Central memory CD8-positive, alpha-beta T cell (primary cell): ENCODE data around the gene HPS4.

Experiments
- ATAC-seq: fragments of 150-1000 bp; cut with Tn5 transposase; replicated peaks from 2 replicates; pipeline ENCODE4 v1.10.0; 2022; ENCODE audit warnings: mild to moderate bottlenecking, moderate FRiP score, moderate number of reproducible peaks; ENCODE audit not compliant: poor library complexity, severe bottlenecking; ENCODE audit errors: extremely low read depth
- DNase-seq, 2 donors: peaks; one replicate each; pipeline ENCODE4 v3.0.0; 2021; ENCODE audit warnings: low spot score in 2 of 2
- H3K27ac Mint-ChIP-seq: one replicate; pipeline ENCODE4 v1.8.0; 2022; ENCODE audit warnings: low read depth, mild to moderate bottlenecking, moderate library complexity, mixed read lengths
- H3K27me3 Mint-ChIP-seq: one replicate; pipeline ENCODE4 v1.8.0; 2022; ENCODE audit warnings: mixed read lengths
- H3K36me3 Mint-ChIP-seq: one replicate; pipeline ENCODE4 v1.8.0; 2022; ENCODE audit warnings: mild to moderate bottlenecking, moderate library complexity, mixed read lengths; ENCODE audit not compliant: insufficient read depth
- H3K4me1 Mint-ChIP-seq: one replicate; pipeline ENCODE4 v1.8.0; 2022; ENCODE audit warnings: mixed read lengths
- H3K4me3 Mint-ChIP-seq: one replicate; pipeline ENCODE4 v1.8.0; 2022; ENCODE audit warnings: mild to moderate bottlenecking, moderate library complexity, mixed read lengths
- H3K9me3 Mint-ChIP-seq: one replicate; pipeline ENCODE4 v1.8.0; 2022; ENCODE audit warnings: mixed read lengths

HPS4 gene

GRCh38 chr22:26457661-26458272, 25.8 kb downstream of the HPS4 start:
- Mint-ChIP-seq H3K27me3 (no peaks in the 10 kb centered on the region), H3K36me3 (peaks cover 13% of the 10 kb centered on the region), H3K9me3 (no peaks in the 10 kb centered on the region), H3K4me3 (no peak overlapping the region), H3K4me1 (no peaks in the 10 kb centered on the region), H3K27ac (no peak overlapping the region)
- no peak for DNase-seq
- ATAC-seq = no peak

GRCh38 chr22:26453812-26454500, 29.6 kb downstream of the HPS4 start:
- H3K4me3 Mint-ChIP-seq = no peak overlapping the region
- ATAC-seq (no peak), DNase-seq (no peak)
- H3K27me3 Mint-ChIP-seq = no peaks in the 10 kb centered on the region
- no peaks in the 10 kb centered on the region for H3K9me3 Mint-ChIP-seq
- H3K4me1 Mint-ChIP-seq = no peaks in the 10 kb centered on the region
- H3K36me3 Mint-ChIP-seq = peaks cover 19% of the 10 kb centered on the region
- no peak overlapping the region for H3K27ac Mint-ChIP-seq

- peaks cover 18% of the 10 kb centered on the region for H3K36me3 Mint-ChIP-seq
- ATAC-seq (no peak), DNase-seq (no peak)
- no peaks in the 10 kb centered on the region for H3K9me3 Mint-ChIP-seq
- no peaks in the 10 kb centered on the region for H3K27me3 Mint-ChIP-seq
- H3K4me3 Mint-ChIP-seq = no peak overlapping the region
- H3K4me1 Mint-ChIP-seq = no peaks in the 10 kb centered on the region
- H3K27ac Mint-ChIP-seq = no peak overlapping the region
Observed at GRCh38 chr22:26453216-26453615, 30.4 kb downstream of the HPS4 start.

- Mint-ChIP-seq H3K4me1 (no peaks in the 10 kb centered on the region), H3K9me3 (no peaks in the 10 kb centered on the region), H3K27ac (no peak overlapping the region), H3K4me3 (no peak overlapping the region), H3K27me3 (no peaks in the 10 kb centered on the region), H3K36me3 (peaks cover 18% of the 10 kb centered on the region)
- ATAC-seq (no peak), DNase-seq (no peak)
Observed at GRCh38 chr22:26452236-26453016, 31.2 kb downstream of the HPS4 start.

- no peak overlapping the region for H3K27ac Mint-ChIP-seq
- no peaks in the 10 kb centered on the region for H3K4me1 Mint-ChIP-seq
- peaks cover 13% of the 10 kb centered on the region for H3K36me3 Mint-ChIP-seq
Observed at GRCh38 chr22:26450453-26451185, 33.0 kb downstream of the HPS4 start.

GRCh38 chr22:26448941-26449340, 34.6 kb downstream of the HPS4 start:
- Mint-ChIP-seq H3K27me3 (no peaks in the 10 kb centered on the region), H3K36me3 (peaks cover 13% of the 10 kb centered on the region), H3K4me3 (no peak overlapping the region), H3K4me1 (no peaks in the 10 kb centered on the region), H3K27ac (no peak overlapping the region), H3K9me3 (no peaks in the 10 kb centered on the region)
- DNase-seq = no peak
- ATAC-seq = no peak

More at GRCh38 chr22:26450453-26451185, 33.0 kb downstream of the HPS4 start:
- DNase-seq = no peak
- no peak for ATAC-seq
- H3K4me3 Mint-ChIP-seq = no peak overlapping the region
- no peaks in the 10 kb centered on the region for H3K27me3 Mint-ChIP-seq
- no peaks in the 10 kb centered on the region for H3K9me3 Mint-ChIP-seq

- H3K4me3 Mint-ChIP-seq = no peak overlapping the region
- H3K9me3 Mint-ChIP-seq = no peaks in the 10 kb centered on the region
- DNase-seq (no peak), ATAC-seq (no peak)
- no peaks in the 10 kb centered on the region for H3K27me3 Mint-ChIP-seq
- H3K4me1 Mint-ChIP-seq = no peaks in the 10 kb centered on the region
- H3K36me3 Mint-ChIP-seq = peaks cover 19% of the 10 kb centered on the region
- H3K27ac Mint-ChIP-seq = no peak overlapping the region
Observed at GRCh38 chr22:26448334-26448733, 35.2 kb downstream of the HPS4 start.

GRCh38 chr22:26447584-26448329, 35.8 kb downstream of the HPS4 start:
- no peaks in the 10 kb centered on the region for H3K27me3 Mint-ChIP-seq
- no peak for ATAC-seq
- H3K36me3 Mint-ChIP-seq = peaks cover 25% of the 10 kb centered on the region
- H3K4me1 Mint-ChIP-seq = no peaks in the 10 kb centered on the region
- H3K4me3 Mint-ChIP-seq = no peak overlapping the region
- H3K9me3 Mint-ChIP-seq = no peaks in the 10 kb centered on the region
- H3K27ac Mint-ChIP-seq = no peak overlapping the region
- DNase-seq = no peak

- Mint-ChIP-seq H3K27ac (no peak overlapping the region), H3K36me3 (peaks cover 22% of the 10 kb centered on the region), H3K9me3 (no peaks in the 10 kb centered on the region), H3K27me3 (no peaks in the 10 kb centered on the region), H3K4me1 (no peaks in the 10 kb centered on the region), H3K4me3 (no peak overlapping the region)
- DNase-seq (no peak), ATAC-seq (no peak)
Observed at GRCh38 chr22:26446808-26447515, 36.6 kb downstream of the HPS4 start.

GRCh38 chr22:26445577-26446275, 37.9 kb downstream of the HPS4 start:
- no peak for DNase-seq
- H3K27me3 Mint-ChIP-seq = no peaks in the 10 kb centered on the region
- no peak overlapping the region for H3K4me3 Mint-ChIP-seq
- no peaks in the 10 kb centered on the region for H3K9me3 Mint-ChIP-seq
- peaks cover 16% of the 10 kb centered on the region for H3K36me3 Mint-ChIP-seq
- H3K27ac Mint-ChIP-seq = peak overlapping the region; percentile 64
- ATAC-seq = no peak
- no peaks in the 10 kb centered on the region for H3K4me1 Mint-ChIP-seq

- ATAC-seq (no peak), DNase-seq (no peak)
- no peak overlapping the region for H3K4me3 Mint-ChIP-seq
- H3K27me3 Mint-ChIP-seq = no peaks in the 10 kb centered on the region
- H3K27ac Mint-ChIP-seq = peak overlapping the region; percentile 64
- no peaks in the 10 kb centered on the region for H3K9me3 Mint-ChIP-seq
- H3K4me1 Mint-ChIP-seq = no peaks in the 10 kb centered on the region
- H3K36me3 Mint-ChIP-seq = peaks cover 16% of the 10 kb centered on the region
Observed at GRCh38 chr22:26444777-26445176, 38.8 kb downstream of the HPS4 start.
